T-cell (primary cell): ENCODE data around the gene AP1S2. TPM values are rescaled to one million over a fixed set of nuclear protein-coding genes. Genes with fewer than 3 reads are reported as not detected.

Source experiments
- ATAC-seq, 4 experiments: fragments of 200-7000 bp in 3 of 4; fragments of 150-1000 bp in 1 of 4; cut with Tn5 transposase; replicated peaks in 1 of 4; 1 replicate in 3 of 4; 2 replicates in 1 of 4; pipeline ENCODE4 v1.10.0; 2021; ENCODE audit warnings: moderate library complexity in 3 of 4, mild to moderate bottlenecking in 2 of 4, moderate number of reproducible peaks in 1 of 4
- CTCF ChIA-PET, 2 donors: fragments of 300-600 bp; sonication (Branson Sonifier 250); formaldehyde crosslinking; loops; one replicate each; lab custom pipeline; 2022; ENCODE audit warnings: antibody characterized with exemption in 2 of 2; lab: Charles Lee
- POLR2A ChIA-PET, 2 donors: fragments of 300-600 bp; sonication (Branson Sonifier 250); formaldehyde crosslinking; loops; one replicate each; lab custom pipeline; 2022; ENCODE audit warnings: antibody characterized with exemption in 2 of 2; lab: Charles Lee
- DNase-seq, 35 experiments: peaks; one replicate each; pipeline versions ENCODE4 v3.0.0 to v3.0.0-alpha.2; 2013 to 2023
- H3K27ac ChIP-seq: one replicate; pipeline ENCODE4 v1.5.1; 2013; ENCODE audit warnings: low read length
- H3K27me3 ChIP-seq, 2 experiments: replicated peaks in 1 of 2; 1 replicate in 1 of 2; 2 replicates in 1 of 2; pipeline versions ENCODE4 v1.6.1 to v1.7.0; 2013; ENCODE audit warnings: low read length in 1 of 2, mixed read lengths in 1 of 2; ENCODE audit not compliant: control insufficient read depth in 2 of 2, insufficient read depth in 2 of 2; ENCODE audit errors: extremely low read depth in 1 of 2
- H3K36me3 ChIP-seq, 2 donors: 1 replicate in 1 of 2; 2 replicates in 1 of 2; pipeline versions ENCODE4 v1.6.1 to v1.7.0; 2013; ENCODE audit warnings: low read length in 1 of 2; ENCODE audit not compliant: control insufficient read depth in 2 of 2, insufficient read depth in 1 of 2; ENCODE audit errors: extremely low read depth in 1 of 2
- H3K4me1 ChIP-seq, 2 experiments: 1 replicate in 1 of 2; 2 replicates in 1 of 2; pipeline versions ENCODE4 v1.6.1 to v1.7.0; 2013; ENCODE audit warnings: low read length in 2 of 2, mixed read lengths in 1 of 2; ENCODE audit not compliant: insufficient read depth in 2 of 2, control insufficient read depth in 1 of 2; ENCODE audit errors: extremely low read depth in 1 of 2
- H3K4me3 ChIP-seq, 2 donors: 1 replicate in 1 of 2; 2 replicates in 1 of 2; pipeline versions ENCODE4 v1.5.1 to v1.7.0; 2013; ENCODE audit warnings: mild to moderate bottlenecking in 2 of 2, low read length in 1 of 2, moderate library complexity in 1 of 2; ENCODE audit not compliant: control insufficient read depth in 1 of 2; ENCODE audit errors: extremely low read depth in 1 of 2
- H3K9me3 ChIP-seq: 2 replicates; pipeline ENCODE4 v1.7.0; 2013
- H3K27ac Mint-ChIP-seq, 2 donors: one replicate each; pipeline ENCODE4 v1.8.0; 2020 to 2021; ENCODE audit warnings: mild to moderate bottlenecking in 2 of 2, mixed read lengths in 2 of 2
- H3K27me3 Mint-ChIP-seq, 2 donors: one replicate each; pipeline ENCODE4 v1.8.0; 2021 to 2022; ENCODE audit warnings: mixed read lengths in 2 of 2
- H3K36me3 Mint-ChIP-seq: one replicate; pipeline ENCODE4 v1.8.0; 2021; ENCODE audit warnings: mixed read lengths
- H3K4me1 Mint-ChIP-seq, 3 donors: one replicate each; pipeline ENCODE4 v1.8.0; 2020 to 2022; ENCODE audit warnings: mixed read lengths in 3 of 3, mild to moderate bottlenecking in 1 of 3
- H3K4me3 Mint-ChIP-seq, 3 donors: one replicate each; pipeline ENCODE4 v1.8.0; 2020 to 2022; ENCODE audit warnings: mild to moderate bottlenecking in 3 of 3, mixed read lengths in 3 of 3, moderate library complexity in 3 of 3
- H3K9me3 Mint-ChIP-seq, 3 donors: one replicate each; pipeline ENCODE4 v1.8.0; 2020 to 2022; ENCODE audit warnings: mixed read lengths in 3 of 3
- WGBS: methylation state at CpG from one replicate; pipeline ENCODE4 v1.1.5; 2013; ENCODE audit warnings: missing lambda C conversion rate; ENCODE audit not compliant: insufficient coverage; 5-methylcytosine and 5-hydroxymethylcytosine counted together
- total RNA-seq, 35 experiments: library from RNA in 6 of 35; stranded (reverse) in 6 of 35; fragments of 120-200 nt in 1 of 35; gene quantifications; one replicate each; pipeline versions ENCODE4 v1.2.1 to v1.2.4 and lab custom pipeline; 2013 to 2026

Gene AP1S2
- total RNA-seq, 5 donors from 2014 or later (not counting 1 experiment from before 2014, with no cell fraction given), result 19.1 to 29.5 (median 25.3) TPM

DNA sequence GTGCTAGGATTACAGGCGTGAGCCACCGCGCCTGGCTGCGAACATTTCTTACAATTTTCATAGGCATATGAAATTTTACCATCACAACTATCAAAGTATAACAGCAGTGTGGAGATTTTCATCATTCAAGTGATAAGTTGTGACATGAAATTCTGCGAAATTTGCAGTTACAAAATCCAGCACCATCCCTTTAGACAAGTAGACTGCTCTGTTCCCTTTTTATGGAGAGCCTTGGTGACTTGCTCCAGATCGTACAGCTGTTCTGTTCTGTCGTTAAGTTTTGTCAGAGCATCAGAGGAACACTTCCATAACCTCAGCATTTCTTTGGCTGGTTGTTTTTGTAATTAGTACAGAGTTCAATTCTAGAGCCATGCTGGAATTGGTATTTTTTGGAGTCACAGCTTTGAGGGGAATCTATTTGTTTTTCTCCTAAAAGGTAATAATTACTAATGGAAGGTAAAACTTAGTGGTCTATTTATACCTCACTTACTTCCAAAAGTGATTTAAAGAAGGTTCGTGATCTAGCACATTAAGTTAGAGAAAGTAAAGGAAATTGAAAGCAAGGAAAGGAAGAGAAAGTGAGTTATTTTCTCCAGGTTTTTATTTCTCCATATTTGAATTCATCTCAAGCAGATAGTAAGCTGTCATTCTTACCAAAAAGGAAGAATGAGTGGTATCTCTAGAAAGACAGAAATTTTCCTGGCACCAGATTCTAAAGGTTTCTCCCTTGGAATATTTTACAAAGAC is 42.2 kb downstream of the AP1S2 start:
- Mint-ChIP-seq H3K36me3 (peaks cover 21% of the 10 kb centered on the region), H3K27me3 (no peaks in the 10 kb centered on the region)

DNA sequence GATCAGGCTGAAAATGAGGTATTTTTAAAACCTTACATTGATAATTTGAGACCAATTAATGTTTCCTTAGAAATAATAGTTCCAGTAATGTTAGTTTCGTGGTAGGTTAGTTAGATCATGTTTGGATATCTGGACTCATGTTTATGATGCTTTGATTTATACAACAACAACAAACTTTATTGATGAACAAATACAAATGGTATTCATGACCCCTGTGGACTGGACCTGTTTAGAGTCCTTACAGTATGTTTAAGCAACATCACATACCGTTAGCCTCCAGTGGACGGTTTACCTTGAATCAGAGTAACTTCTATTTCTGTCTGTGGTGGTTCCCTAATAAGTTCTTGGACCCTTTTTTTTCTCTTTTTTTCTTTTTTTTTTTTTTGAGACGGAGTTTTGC is 46.4 kb downstream of the AP1S2 start:
- no peaks in the 10 kb centered on the region for H3K4me1 ChIP-seq
- Mint-ChIP-seq H3K27me3 (no peaks in the 10 kb centered on the region), H3K36me3 (peaks cover 28% of the 10 kb centered on the region), H3K4me3 (no peak overlapping the region), H3K4me1 (peaks cover 0 to 9% (median 8%) of the 10 kb centered on the region in 3 donors), H3K27ac (no peak overlapping the region), H3K9me3 (no peaks in the 10 kb centered on the region)
- no peaks in the 10 kb centered on the region for H3K27me3 ChIP-seq
- DNase-seq (no peak), ATAC-seq (no peak)
- no peaks in the 10 kb centered on the region for H3K9me3 ChIP-seq
- no peak overlapping the region for H3K4me3 ChIP-seq
- no CpG with 5 or more reads among the region's 4 CpGs for WGBS
- POLR2A ChIA-PET, result no interaction called here
- H3K27ac ChIP-seq, result no peak overlapping the region
- peaks cover 28 to 49% of the 10 kb centered on the region in 2 donors for H3K36me3 ChIP-seq
- CTCF ChIA-PET, result no interaction called here

More for the DNA sequence above, 42.2 kb downstream of the AP1S2 start:
- DNase-seq (no peak), ATAC-seq (no peak)
- H3K4me1 Mint-ChIP-seq, result peaks cover 32 to 40% (median 33%) of the 10 kb centered on the region in 3 donors
- no peak overlapping the region for H3K4me3 Mint-ChIP-seq
- Histone ChIP-seq H3K9me3 (no peaks in the 10 kb centered on the region), H3K4me1 (peaks cover 17 to 20% of the 10 kb centered on the region in 2 experiments), H3K27ac (no peak overlapping the region), H3K27me3 (no peaks in the 10 kb centered on the region), H3K36me3 (peaks cover 29 to 41% of the 10 kb centered on the region in 2 donors), H3K4me3 (no peak overlapping the region)
- ChIA-PET CTCF (interaction anchor here in 1 of 2 donors (1.0 kb wide), 1 partner anchor 125 kb away, joined by 3 read pairs; no protein-coding TSS in a partner anchor), POLR2A (no interaction called here)
- WGBS, result no CpG with 5 or more reads among the region's 8 CpGs
- H3K9me3 Mint-ChIP-seq, result no peaks in the 10 kb centered on the region
- H3K27ac Mint-ChIP-seq, result no peak overlapping the region

DNA sequence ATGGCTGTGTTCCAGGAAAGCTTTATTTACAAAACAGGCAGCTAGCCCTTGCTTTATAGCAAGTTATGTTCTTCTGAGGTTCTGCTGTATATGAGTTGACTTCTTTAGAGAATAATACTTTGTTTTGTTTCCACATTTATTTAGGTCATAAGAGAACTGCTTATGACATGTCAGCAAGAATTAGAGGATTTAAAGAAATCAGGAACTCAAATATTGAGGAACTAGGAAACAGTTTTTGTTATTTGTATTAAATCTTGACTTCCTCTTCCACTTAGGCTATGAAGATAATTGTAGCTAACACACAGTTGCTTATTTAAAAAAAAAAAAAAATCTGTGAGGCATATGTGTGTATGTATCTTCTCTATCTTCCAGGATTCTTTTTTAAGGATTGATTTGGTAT is 50.0 kb downstream of the AP1S2 start:
- DNase-seq (no peak), ATAC-seq (no peak)
- no peak overlapping the region for H3K4me3 Mint-ChIP-seq
- H3K4me1 Mint-ChIP-seq, result peaks cover 4 to 6% (median 5%) of the 10 kb centered on the region in 3 donors
- Histone ChIP-seq H3K9me3 (no peaks in the 10 kb centered on the region), H3K36me3 (peaks cover 11 to 39% of the 10 kb centered on the region in 2 donors), H3K27ac (no peak overlapping the region), H3K4me1 (no peaks in the 10 kb centered on the region), H3K27me3 (no peaks in the 10 kb centered on the region), H3K4me3 (no peak overlapping the region)
- H3K27ac Mint-ChIP-seq, result no peak overlapping the region
- H3K9me3 Mint-ChIP-seq, result no peaks in the 10 kb centered on the region
- no peaks in the 10 kb centered on the region for H3K27me3 Mint-ChIP-seq
- ChIA-PET POLR2A (no interaction called here), CTCF (no interaction called here)
- peaks cover 16% of the 10 kb centered on the region for H3K36me3 Mint-ChIP-seq

DNA sequence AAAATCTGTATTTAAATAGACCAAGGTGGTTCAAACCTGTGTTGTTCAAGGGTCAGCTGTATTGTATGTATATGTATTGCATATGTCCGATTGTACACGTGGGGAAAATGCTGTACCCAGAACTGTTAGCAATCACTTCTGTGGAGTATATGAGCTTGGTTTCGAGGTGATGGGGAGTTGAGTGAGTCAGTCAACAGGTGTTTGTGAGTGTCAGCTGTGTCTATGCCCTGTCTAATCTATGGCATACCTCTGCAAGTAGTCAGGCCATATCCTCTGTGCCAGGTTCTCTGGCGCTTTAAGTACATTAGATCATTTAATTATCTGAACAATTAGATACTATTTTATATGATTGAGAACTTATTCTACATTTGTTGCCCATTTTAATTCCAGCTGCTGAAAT is 56.9 kb downstream of the AP1S2 start:
- Histone ChIP-seq H3K27ac (no peak overlapping the region), H3K36me3 (peaks cover 0 to 25% of the 10 kb centered on the region in 2 donors), H3K4me1 (peaks cover 0 to 2% of the 10 kb centered on the region in 2 experiments), H3K9me3 (no peaks in the 10 kb centered on the region), H3K27me3 (no peaks in the 10 kb centered on the region), H3K4me3 (no peak overlapping the region)
- peaks cover 46 to 66% (median 56%) of the 10 kb centered on the region in 3 donors for H3K4me1 Mint-ChIP-seq
- no peak overlapping the region for H3K27ac Mint-ChIP-seq
- H3K27me3 Mint-ChIP-seq, result no peaks in the 10 kb centered on the region
- ATAC-seq (no peak), DNase-seq (no peak)
- peaks cover 16% of the 10 kb centered on the region for H3K36me3 Mint-ChIP-seq
- peak overlapping the region in 1 of 3 donors; percentile 28 for H3K4me3 Mint-ChIP-seq
- 100% methylated on average over 1 of the region's 4 CpGs for WGBS
- H3K9me3 Mint-ChIP-seq, result no peaks in the 10 kb centered on the region
- ChIA-PET CTCF (no interaction called here), POLR2A (interaction anchor here in 1 of 2 donors (0.7 kb wide), 1 partner anchor 32 kb away, joined by 11 read pairs; no protein-coding TSS in a partner anchor)

DNA sequence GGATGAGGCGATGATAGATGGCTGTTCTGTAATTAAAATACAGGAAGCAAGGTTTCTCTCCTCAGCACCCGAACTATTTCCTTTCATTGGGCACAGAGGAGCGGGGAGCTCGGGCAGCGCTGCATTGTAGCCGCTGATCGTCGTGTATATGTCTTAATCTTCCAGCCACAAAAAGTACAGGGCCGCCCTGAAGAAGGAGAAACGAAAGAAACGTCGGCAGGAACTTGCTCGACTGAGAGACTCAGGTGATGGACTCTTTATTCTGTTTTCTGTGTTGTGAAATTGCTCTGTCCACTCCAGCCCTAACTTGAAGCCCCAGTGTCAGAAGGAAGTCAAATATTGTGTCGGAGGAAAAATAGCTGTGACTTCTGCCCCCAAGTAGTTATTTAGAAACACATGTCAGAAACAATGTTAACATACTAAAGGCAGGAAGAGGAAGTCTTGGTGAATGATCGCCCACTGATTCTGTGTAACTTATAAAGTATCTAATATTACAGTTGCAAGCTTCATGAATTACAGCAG is 63.8 kb downstream of the AP1S2 start:
- peak overlapping the region; percentile 92 for H3K27ac ChIP-seq
- H3K9me3 Mint-ChIP-seq, result no peaks in the 10 kb centered on the region
- no peak overlapping the region for H3K27ac Mint-ChIP-seq
- H3K27me3 ChIP-seq, result no peaks in the 10 kb centered on the region
- ChIA-PET CTCF (interaction anchor here (0.6 to 1.6 kb wide), 10 partner anchors 9 to 1063 kb away, joined by 3 to 7 read pairs (median 4); partner anchors contain the start of gene AP1S2 (in 1 of the 2)), POLR2A (interaction anchor here (0.6 to 1.4 kb wide), 7 partner anchors 25 to 64 kb away, joined by 3 to 17 read pairs (median 5); partner anchors contain the start of gene AP1S2 (in 2 of the 2))
- peaks cover 3% of the 10 kb centered on the region for H3K36me3 Mint-ChIP-seq
- no peaks in the 10 kb centered on the region for H3K27me3 Mint-ChIP-seq
- H3K4me3 ChIP-seq, result peak overlapping the region; percentile 66 to 85
- DNase-seq (peak in 1 of 35 experiments; percentile 2), ATAC-seq (peak in 2 of 4 experiments; percentile 18 to 23)
- H3K9me3 ChIP-seq, result no peaks in the 10 kb centered on the region
- WGBS, result no CpG with 5 or more reads among the region's 15 CpGs
- peaks cover 30 to 41% (median 36%) of the 10 kb centered on the region in 3 donors for H3K4me1 Mint-ChIP-seq
- no peak overlapping the region for H3K4me3 Mint-ChIP-seq
- H3K4me1 ChIP-seq, result peaks cover 9 to 22% of the 10 kb centered on the region in 2 experiments
- peaks cover 0 to 12% of the 10 kb centered on the region in 2 donors for H3K36me3 ChIP-seq

DNA sequence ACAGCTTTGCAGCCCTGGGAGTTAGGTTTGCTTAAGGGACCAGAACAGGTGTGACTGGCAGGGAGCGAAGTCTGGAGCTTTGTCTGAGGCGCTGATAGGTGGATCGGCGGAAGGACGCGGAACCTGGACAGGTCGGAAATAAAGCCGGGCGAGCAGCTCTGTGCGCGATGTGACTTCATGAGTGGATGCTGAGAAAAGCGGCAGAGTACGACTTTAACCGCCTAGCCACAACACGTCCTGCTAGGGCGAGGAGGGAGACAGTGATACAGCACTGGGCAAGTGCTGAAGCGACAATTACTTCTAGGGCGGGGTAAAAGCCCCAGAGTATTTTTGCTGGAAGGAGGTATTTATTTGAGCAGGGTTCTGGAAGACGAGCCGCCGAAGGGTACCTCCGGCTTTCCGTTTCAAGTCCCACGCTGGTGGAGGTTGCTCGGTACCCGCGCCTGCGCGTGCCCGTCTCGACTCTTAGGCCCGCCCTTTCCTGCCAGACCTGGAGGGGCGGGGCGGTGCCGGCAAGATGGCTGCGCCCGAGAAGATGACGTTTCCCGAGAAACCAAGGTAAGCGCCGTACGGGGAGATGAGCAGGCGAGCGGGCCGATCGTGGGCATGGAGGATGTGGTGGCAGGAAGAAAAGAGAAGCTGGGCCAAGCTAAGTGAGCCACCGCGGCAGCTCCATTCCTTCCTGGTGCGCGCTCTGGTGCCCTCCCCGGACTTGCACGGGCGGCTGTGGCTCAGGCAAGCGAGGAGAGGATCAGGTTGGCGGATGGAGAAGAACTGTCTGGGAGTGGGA is 64.4 kb downstream of the AP1S2 start, which contains the start of gene ZRSR2:
ZRSR2 (plus strand) TSS at position 506 of the 790 bp plus-strand sequence; CDS start at position 518, 12 bp downstream.
- no peak within 1 kb of the TSS for H3K4me3 Mint-ChIP-seq
- CTCF ChIA-PET, result interaction anchor here (0.5 to 1.6 kb wide), 10 partner anchors 9 to 103 kb away, joined by 3 to 6 read pairs (median 4); partner anchors contain the start of gene AP1S2 (in 1 of the 2)
- H3K36me3 Mint-ChIP-seq, result peaks cover 5% of the 10 kb centered on the region
- no peaks in the 10 kb centered on the region for H3K9me3 Mint-ChIP-seq
- Histone ChIP-seq H3K27ac (peak within 1 kb of the TSS; percentile 92), H3K4me1 (peaks cover 9 to 22% of the 10 kb centered on the region in 2 experiments), H3K9me3 (no peaks in the 10 kb centered on the region), H3K36me3 (peaks cover 0 to 12% of the 10 kb centered on the region in 2 donors), H3K4me3 (peak within 1 kb of the TSS; percentile 66 to 85), H3K27me3 (no peaks in the 10 kb centered on the region)
- ATAC-seq, result peak; percentile 90 to 97 (median 92)
- peak; percentile 79 to 95 (median 87) for DNase-seq
- WGBS, result 0% methylated on average over 15 of the region's 55 CpGs
- H3K4me1 Mint-ChIP-seq, result peaks cover 25 to 34% (median 30%) of the 10 kb centered on the region in 3 donors
- POLR2A ChIA-PET, result interaction anchor here in 1 of 2 donors (0.6 to 1.4 kb wide), 7 partner anchors 10 to 65 kb away, joined by 3 to 17 read pairs (median 5); partner anchors contain the start of gene AP1S2
- H3K27me3 Mint-ChIP-seq, result no peaks in the 10 kb centered on the region
- no peak within 1 kb of the TSS for H3K27ac Mint-ChIP-seq
